ENCODE data around the gene KCNE1.

Gene KCNE1

GRCh38 chr21:34535886-34536285 is 23.9 kb upstream of the KCNE1 start:
- no peak overlapping the region for H3K27ac ChIP-seq
- no peak for TF ChIP-seq CTCF (conservative IDR thresholded peaks at IDR 0.05)

DNA sequence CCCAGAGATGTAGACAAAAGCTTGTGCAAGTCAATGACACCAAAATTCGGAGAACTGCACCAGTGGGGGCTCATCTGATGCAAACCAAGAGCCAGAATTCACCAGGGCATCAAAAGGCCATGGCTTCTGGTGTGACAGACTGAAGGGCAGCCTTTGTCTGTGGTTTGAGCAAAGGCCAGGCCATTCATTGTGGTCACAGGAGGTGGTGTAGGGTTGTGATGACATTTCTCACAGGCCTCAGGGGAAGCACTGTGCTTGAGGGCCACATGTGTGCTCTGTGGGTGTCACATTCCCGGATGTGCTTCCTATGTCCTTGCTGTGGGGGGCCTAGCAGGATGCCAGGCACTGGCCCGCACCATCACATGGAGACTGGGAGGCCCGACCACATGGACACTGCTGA is 22.5 kb upstream of the KCNE1 start:
- H3K27ac ChIP-seq = no peak overlapping the region
- TF ChIP-seq CTCF (conservative IDR thresholded peaks at IDR 0.05) = no peak

GRCh38 chr21:34533938-34534337 is 21.9 kb upstream of the KCNE1 start:
- no peak overlapping the region for H3K27ac ChIP-seq
- no peak for TF ChIP-seq CTCF (conservative IDR thresholded peaks at IDR 0.05)

- no peak for TF ChIP-seq CTCF (conservative IDR thresholded peaks at IDR 0.05)
Measured at GRCh38 chr21:34531399-34531798, 19.4 kb upstream of the KCNE1 start.

GRCh38 chr21:34530261-34530660 is 18.3 kb upstream of the KCNE1 start:
- TF ChIP-seq CTCF (conservative IDR thresholded peaks at IDR 0.05) = no peak

More at GRCh38 chr21:34531399-34531798, 19.4 kb upstream of the KCNE1 start:
- no peak overlapping the region for H3K27ac ChIP-seq

GRCh38 chr21:34528131-34528561 is 16.1 kb upstream of the KCNE1 start:
- H3K27ac ChIP-seq = no peak overlapping the region
- no peak for TF ChIP-seq CTCF (conservative IDR thresholded peaks at IDR 0.05)

More at GRCh38 chr21:34530261-34530660, 18.3 kb upstream of the KCNE1 start:
- H3K27ac ChIP-seq = no peak overlapping the region

DNA sequence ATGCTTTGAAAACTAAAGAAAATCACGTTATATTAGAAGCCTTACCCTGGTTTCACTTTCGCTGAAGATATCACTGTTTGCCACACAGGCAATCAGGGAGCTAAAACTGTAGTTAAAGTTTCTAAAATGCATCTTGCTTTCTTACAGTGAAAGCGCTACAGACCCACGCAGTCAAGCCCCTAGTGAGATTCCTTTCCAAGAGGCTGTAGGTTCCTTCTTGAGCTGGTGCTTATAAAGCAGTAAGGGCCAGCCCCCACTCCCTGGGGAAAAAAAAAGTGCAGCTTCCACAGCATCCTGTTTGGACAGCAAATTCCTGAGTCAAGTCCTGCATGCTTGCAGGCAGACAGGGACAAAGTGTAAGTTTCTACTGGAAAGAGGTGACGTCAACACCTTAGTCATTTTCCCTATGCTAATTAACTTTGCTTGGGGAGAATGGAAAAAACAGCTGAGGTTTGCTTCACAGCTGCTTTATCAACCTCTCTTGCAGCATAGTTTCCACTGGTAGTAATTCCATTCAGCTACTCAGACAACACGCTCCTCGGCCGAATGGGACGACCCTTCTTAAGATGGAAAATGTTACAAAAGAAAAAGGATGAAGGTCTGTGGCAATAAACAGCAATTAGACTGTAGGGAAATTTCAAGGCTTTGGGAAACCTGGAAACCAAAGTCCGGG is 14.7 kb upstream of the KCNE1 start:
- no peak for TF ChIP-seq CTCF (conservative IDR thresholded peaks at IDR 0.05)

More for the DNA sequence above, 14.7 kb upstream of the KCNE1 start:
- H3K27ac ChIP-seq = peak overlapping the region; percentile 35

Data from VCaP (cell line).